Stimulated activated CD8-positive, alpha-beta memory T cell treated with anti-CD3 and anti-CD28 coated beads, Interleukin-7, amount 100 ng/mL, for 1 hour (primary cell): ENCODE measurements around the gene IER3.

Source experiments
- DNase-seq, 2 donors: peaks; one replicate each; pipeline ENCODE4 v3.0.0-alpha.2; 2020; ENCODE audit warnings: low read depth in 2 of 2

Gene IER3

GRCh38 chr6:30703821-30704220 lies 40.5 kb downstream of the IER3 start:
- no peak for DNase-seq

- DNase-seq, result no peak
Measured at GRCh38 chr6:30703011-30703410, 41.3 kb downstream of the IER3 start.

DNA sequence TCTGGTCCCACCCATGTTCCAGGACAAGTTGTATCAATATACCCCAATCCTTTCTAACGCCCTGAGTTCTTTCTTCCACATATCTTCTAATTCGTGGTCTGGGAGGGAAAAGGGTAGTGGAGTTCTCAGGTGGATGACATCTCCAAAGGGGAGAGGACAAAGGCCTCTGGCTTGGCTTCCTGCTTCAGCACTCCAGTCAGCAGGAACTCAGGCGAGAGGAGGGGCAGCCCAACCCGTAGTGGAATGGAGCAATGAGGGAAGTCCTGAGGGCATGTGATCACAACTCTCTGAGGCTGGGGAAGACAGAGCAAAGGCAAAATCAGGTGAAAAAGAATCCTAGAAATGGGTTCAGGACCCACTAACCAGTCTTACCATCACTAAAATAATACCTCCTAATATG lies 44.0 kb downstream of the IER3 start:
- DNase-seq, result no peak

GRCh38 chr6:30696432-30696831 lies 47.9 kb downstream of the IER3 start:
- DNase-seq, result no peak
